CD4-positive, alpha-beta T cell treated with Interleukin-15 for 1 hour (primary cell): ENCODE data around the gene REX1BD.
A peak's percentile ranks its signal among the peaks of the same experiment; 100 is the strongest.

ENCODE experiments used
- DNase-seq: peaks from one replicate; pipeline ENCODE4 v3.0.0-alpha.2; 2020

The REX1BD gene

GRCh38 chr19:18618236-18618635 lies 29.6 kb downstream of the REX1BD start:
- no peak for DNase-seq

GRCh38 chr19:18620311-18620710 lies 31.7 kb downstream of the REX1BD start:
- no peak for DNase-seq

- DNase-seq, result no peak
Observed at GRCh38 chr19:18620902-18621301, 32.3 kb downstream of the REX1BD start.

DNA sequence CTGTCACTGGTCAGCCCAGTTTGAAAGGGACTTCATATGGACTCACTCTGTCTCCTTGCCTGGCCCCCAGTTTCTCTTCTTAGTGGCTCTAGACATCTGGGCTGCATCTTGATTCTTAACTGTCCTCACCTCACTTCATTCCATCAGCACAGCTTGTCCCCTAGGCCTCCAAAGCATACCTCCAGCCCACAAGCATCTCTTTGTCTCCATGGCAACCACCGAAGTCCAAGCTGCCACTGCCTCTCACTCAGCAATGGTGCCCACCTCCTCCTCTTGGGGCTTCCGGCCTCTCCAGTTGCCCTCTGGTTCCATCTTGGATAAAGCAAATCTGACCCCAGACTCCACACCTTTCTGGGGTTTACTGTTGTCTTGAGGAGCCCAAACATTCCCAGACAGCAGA lies 38.3 kb downstream of the REX1BD start:
- DNase-seq, result no peak

- no peak for DNase-seq
Observed at GRCh38 chr19:18629166-18630088, 40.8 kb downstream of the REX1BD start.

GRCh38 chr19:18633321-18633720 lies 44.7 kb downstream of the REX1BD start:
- DNase-seq, result no peak

DNA sequence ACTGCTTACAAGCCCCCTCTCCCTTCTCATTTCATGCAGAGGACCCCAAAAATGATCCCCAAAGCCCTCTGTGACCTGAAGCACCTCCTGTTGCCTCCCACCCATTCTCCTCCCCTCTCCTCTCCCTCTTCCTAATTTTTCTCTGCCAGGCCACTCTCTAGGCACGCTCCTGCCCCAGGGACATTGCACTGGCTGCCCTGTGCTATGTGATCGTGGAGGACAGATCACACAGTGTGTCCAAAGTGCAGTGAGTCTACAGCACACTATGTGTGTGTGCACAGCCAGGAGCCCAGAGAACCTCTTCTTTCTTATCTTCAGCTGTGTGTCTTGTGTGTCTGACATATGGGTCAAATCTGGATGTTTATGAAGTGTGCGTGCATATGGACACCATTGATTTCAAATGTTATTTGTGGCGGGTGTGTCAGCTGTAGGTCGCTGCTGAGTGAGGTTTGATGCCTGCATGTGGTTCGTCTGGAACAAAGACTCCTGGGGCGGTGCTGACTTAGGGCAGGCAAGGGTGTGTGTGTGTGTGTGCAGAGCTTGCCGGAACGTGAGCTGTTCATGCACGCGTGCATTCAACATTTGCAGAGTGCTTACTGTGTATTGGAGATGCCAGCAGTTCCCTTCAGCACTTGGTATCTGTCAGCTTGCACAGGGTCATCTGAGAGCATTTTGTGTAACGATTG lies 46.2 kb downstream of the REX1BD start:
- DNase-seq, result no peak

- no peak for DNase-seq
Observed at GRCh38 chr19:18635831-18636182, 47.2 kb downstream of the REX1BD start.

DNA sequence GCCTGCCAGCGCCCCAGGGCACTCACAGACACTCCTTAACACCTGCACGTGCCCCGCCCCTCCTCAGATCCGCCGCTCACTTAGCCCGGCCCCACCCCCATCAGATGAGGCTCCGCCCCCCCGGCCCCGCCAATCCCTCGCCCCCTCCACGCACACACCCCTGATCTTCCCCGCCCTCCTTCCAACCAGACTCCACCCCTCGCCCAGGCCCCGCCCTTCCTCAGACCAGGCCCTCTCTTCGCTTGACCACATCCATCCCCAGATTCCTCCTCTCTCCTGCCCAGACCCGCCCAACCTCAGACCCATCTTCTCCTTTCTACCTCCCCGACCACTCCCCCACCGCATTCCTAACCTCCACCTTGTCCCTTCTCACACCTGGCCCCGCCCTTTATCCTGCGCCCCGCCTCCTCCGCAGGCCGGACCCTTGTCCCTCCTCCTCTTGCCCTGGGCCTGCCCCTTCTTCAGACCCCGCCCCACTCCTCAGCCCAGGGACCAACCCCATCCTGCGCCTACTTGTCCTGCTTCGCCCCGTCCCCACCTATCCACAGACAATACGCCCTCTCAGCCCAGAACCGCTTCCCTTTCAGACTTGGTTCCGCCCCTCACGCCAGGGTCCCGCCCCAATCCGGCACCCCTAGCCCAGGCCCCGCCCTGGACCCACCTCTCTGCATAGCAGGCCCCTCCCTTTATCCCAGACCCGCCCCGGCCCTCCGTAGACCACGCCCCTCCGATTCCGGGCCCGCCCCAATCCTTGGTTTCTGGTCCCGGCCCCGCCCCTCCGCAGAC lies 47.8 kb downstream of the REX1BD start:
- DNase-seq, result peak; percentile 98

GRCh38 chr19:18636969-18637629 lies 48.5 kb downstream of the REX1BD start, which contains the start of gene KLHL26:
TSS of gene KLHL26 (plus strand) at chr19:18637028. CDS start at chr19:18637055, 27 bp downstream.
- DNase-seq, result no peak

DNA sequence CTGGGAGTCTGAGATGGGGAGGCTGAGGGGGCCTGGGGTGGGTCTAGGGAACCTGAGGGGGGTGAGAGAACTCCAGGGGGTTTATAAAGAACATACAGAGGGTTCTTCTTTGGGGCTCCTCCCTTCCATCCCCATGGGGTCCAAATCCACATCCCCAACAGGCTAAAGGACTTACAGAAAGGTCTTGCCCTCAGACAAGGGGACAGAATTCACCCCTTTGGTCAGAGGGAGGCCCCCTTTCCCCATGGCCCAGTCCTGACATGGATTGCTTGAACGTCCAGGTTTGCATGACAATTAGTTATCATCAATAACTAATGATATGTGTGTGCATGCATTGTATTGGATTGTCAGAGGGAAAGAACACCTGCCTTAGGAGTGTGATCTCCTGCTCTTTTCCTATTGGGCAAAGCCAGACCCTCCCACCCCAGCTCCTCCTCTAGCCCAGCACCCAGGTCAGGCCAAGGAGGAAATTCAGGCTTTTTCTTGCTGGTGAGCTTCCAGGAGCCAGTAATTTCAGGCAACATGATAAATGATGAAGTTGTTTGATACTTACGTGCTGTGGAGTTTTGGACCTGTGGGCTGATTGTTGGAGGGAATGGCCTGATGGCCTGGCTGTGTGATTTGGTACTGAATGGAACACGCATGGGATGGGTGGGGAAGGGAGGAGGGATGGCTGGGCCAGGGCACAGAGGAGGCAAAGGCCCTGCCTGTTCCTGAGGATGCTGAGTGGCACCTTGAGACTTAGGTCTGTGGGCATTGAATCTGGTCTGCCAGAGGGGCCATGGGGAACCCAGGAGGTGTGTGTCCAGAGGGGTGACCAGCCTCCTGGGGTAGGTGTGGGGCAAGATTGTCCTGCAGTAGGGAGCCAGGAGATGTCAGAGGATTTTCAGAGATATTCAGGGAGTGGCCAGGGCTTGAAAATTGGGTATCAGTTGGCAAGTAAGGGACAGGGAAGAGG lies 49.4 kb downstream of the REX1BD start:
- no peak for DNase-seq

GRCh38 chr19:18639706-18640243 lies 51.2 kb downstream of the REX1BD start:
- no peak for DNase-seq
